ENCODE results near the gene RIPPLY3. TPM values are rescaled to one million over a fixed set of nuclear protein-coding genes. Genes with fewer than 3 reads are reported as not detected.

Gene RIPPLY3
- total and polyA plus RNA-seq, 2 donors (not counting 1 experiment from before 2014, with no cell fraction given), result not detected

DNA sequence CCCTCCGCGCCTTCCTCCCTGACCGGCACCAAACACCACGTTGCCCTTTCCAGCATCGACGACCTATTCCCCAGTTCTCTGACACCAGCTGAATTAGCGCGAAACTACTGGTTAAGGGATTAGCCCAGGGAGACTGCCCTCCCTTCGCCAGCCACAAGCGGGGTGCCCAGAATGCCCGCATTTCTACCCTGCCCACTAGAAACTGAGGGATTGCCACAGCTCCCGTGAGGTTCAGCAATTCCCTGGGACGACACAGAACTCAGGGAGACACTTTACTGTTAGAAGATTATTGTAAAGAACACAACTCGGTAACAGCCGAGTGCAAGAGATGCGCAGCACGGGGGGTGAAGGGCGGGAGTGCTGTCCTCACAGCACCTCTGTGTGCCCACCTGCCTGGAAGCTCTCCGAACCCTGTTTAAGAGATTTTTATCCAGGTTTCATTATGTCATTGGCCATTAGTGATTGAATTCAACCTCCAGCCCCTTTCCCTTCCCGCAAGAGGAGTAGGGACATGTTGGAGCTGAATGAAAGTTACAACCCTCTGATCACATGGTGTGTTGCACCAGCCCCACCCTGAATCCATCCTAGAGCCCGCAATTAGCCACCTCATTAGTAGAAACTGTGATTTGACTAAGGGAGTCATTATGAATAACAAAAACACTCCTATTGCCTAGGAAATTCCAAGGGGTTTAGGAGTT, 15.8 kb upstream of the RIPPLY3 start:
- no peaks in the 10 kb centered on the region for H3K36me3 ChIP-seq (replicated peaks in 1 of 2; ENCODE audit: control extremely low read depth in 1 of 2, control insufficient read depth in 1 of 2, extremely low read depth in 1 of 2, insufficient read depth in 2 of 2, low read length in 1 of 2)
- H3K4me1 Mint-ChIP-seq, result peaks cover 9% of the 10 kb centered on the region
- H4K20me1 ChIP-seq (ENCODE audit: control insufficient read depth, insufficient read depth, low read length, poor library complexity, severe bottlenecking), result no peaks in the 10 kb centered on the region
- H2AFZ ChIP-seq (ENCODE audit: insufficient read depth, low read depth, low read length, poor library complexity, severe bottlenecking), result peak overlapping the region; percentile 98
- intact Hi-C loops (cut with micrococcal nuclease), result loop anchor here (1.0 kb wide), 2 partner anchors 24 to 51 kb away; partner anchors contain the start of gene HLCS
- H3K27ac Mint-ChIP-seq, result peak overlapping the region; percentile 93
- peaks cover 0 to 9% (median 0%) of the 10 kb centered on the region in 3 donors for H3K9me3 ChIP-seq (ENCODE audit: control extremely low read depth in 1 of 3, control insufficient read depth in 2 of 3, insufficient read depth in 1 of 3, low read length in 2 of 3)
- no peaks in the 10 kb centered on the region for H3K27me3 ChIP-seq (replicated peaks in 1 of 4; ENCODE audit: control extremely low read depth in 1 of 4, control insufficient read depth in 3 of 4, insufficient read depth in 4 of 4, low read length in 3 of 4)
- TF ChIP-seq CTCF (IDR thresholded peaks at IDR 0.05) (no peak), EZH2 (IDR thresholded peaks at IDR 0.05; ENCODE audit: borderline replicate concordance, insufficient read depth, low read depth, low read length, poor library complexity, severe bottlenecking) (no peak)
- no peaks in the 10 kb centered on the region for H3K27me3 Mint-ChIP-seq
- peak overlapping the region; percentile 88 for H3K4me2 ChIP-seq (replicated peaks; ENCODE audit: low read depth, low read length, poor library complexity, severe bottlenecking)
- no peak overlapping the region for H3K27ac ChIP-seq (ENCODE audit: low read length in 2 of 2)
- POLR2A ChIA-PET, result interaction anchor here (0.6 kb wide), 1 partner anchor 22 kb away, joined by 4 read pairs; no protein-coding TSS in a partner anchor
- peak overlapping the region in 3 of 5 experiments; percentile 56 to 65 (median 63) for H3K4me3 ChIP-seq (ENCODE audit: control extremely low read depth in 1 of 5, extremely low read depth in 1 of 5, insufficient read depth in 1 of 5, low read depth in 2 of 5, low read length in 4 of 5)
- peaks cover 0 to 14% of the 10 kb centered on the region in 2 donors for H3K4me1 ChIP-seq (ENCODE audit: control insufficient read depth in 2 of 2, insufficient read depth in 2 of 2, low read length in 2 of 2)
- 86% methylated on average over 17 of the region's 21 CpGs for WGBS (ENCODE audit: insufficient coverage)
- ATAC-seq (ENCODE audit: low read depth) (no peak), DNase-seq (no peak)
- no peaks in the 10 kb centered on the region for H3K9me3 Mint-ChIP-seq (ENCODE audit: insufficient read depth)
- H3K9ac ChIP-seq (ENCODE audit: low read length), result peak overlapping the region; percentile 69
- no peaks in the 10 kb centered on the region for H3K79me2 ChIP-seq (ENCODE audit: control insufficient read depth, insufficient read depth, low read length)
- peak overlapping the region; percentile 89 for H3K4me3 Mint-ChIP-seq
- CTCF ChIA-PET, result interaction anchor here (0.6 to 5.5 kb wide), 11 partner anchors 8 to 376 kb away, joined by 3 to 51 read pairs (median 6); partner anchors contain the start of genes DYRK1A and HLCS

GRCh38 chr21:36992671-36993070, 13.8 kb upstream of the RIPPLY3 start:
- H3K4me3 Mint-ChIP-seq, result no peak overlapping the region
- CTCF ChIA-PET, result interaction anchor here (0.6 to 5.5 kb wide), 4 partner anchors 13 to 17 kb away, joined by 3 to 51 read pairs (median 4); no protein-coding TSS in a partner anchor
- POLR2A ChIA-PET, result no interaction called here
- DNase-seq (no peak), ATAC-seq (ENCODE audit: low read depth) (no peak)
- H3K79me2 ChIP-seq (ENCODE audit: control insufficient read depth, insufficient read depth, low read length), result no peaks in the 10 kb centered on the region
- no peak overlapping the region for H3K4me3 ChIP-seq (ENCODE audit: control extremely low read depth in 1 of 5, extremely low read depth in 1 of 5, insufficient read depth in 1 of 5, low read depth in 2 of 5, low read length in 4 of 5)
- H3K27me3 Mint-ChIP-seq, result no peaks in the 10 kb centered on the region
- no peak overlapping the region for H2AFZ ChIP-seq (ENCODE audit: insufficient read depth, low read depth, low read length, poor library complexity, severe bottlenecking)
- H3K9ac ChIP-seq (ENCODE audit: low read length), result no peak overlapping the region
- H4K20me1 ChIP-seq (ENCODE audit: control insufficient read depth, insufficient read depth, low read length, poor library complexity, severe bottlenecking), result no peaks in the 10 kb centered on the region
- H3K4me1 Mint-ChIP-seq, result peaks cover 9% of the 10 kb centered on the region
- H3K36me3 ChIP-seq (replicated peaks in 1 of 2; ENCODE audit: control extremely low read depth in 1 of 2, control insufficient read depth in 1 of 2, extremely low read depth in 1 of 2, insufficient read depth in 2 of 2, low read length in 1 of 2), result no peaks in the 10 kb centered on the region
- 96% methylated on average over 5 of the region's 7 CpGs for WGBS (ENCODE audit: insufficient coverage)
- peaks cover 0 to 9% (median 0%) of the 10 kb centered on the region in 3 donors for H3K9me3 ChIP-seq (ENCODE audit: control extremely low read depth in 1 of 3, control insufficient read depth in 2 of 3, insufficient read depth in 1 of 3, low read length in 2 of 3)
- no peak overlapping the region for H3K27ac Mint-ChIP-seq
- H3K9me3 Mint-ChIP-seq (ENCODE audit: insufficient read depth), result no peaks in the 10 kb centered on the region
- TF ChIP-seq CTCF (IDR thresholded peaks at IDR 0.05), result no peak
- TF ChIP-seq EZH2 (IDR thresholded peaks at IDR 0.05; ENCODE audit: borderline replicate concordance, insufficient read depth, low read depth, low read length, poor library complexity, severe bottlenecking), result no peak
- peaks cover 0 to 14% of the 10 kb centered on the region in 2 donors for H3K4me1 ChIP-seq (ENCODE audit: control insufficient read depth in 2 of 2, insufficient read depth in 2 of 2, low read length in 2 of 2)
- intact Hi-C loops (cut with micrococcal nuclease), result no loop called here
- H3K4me2 ChIP-seq (replicated peaks; ENCODE audit: low read depth, low read length, poor library complexity, severe bottlenecking), result no peak overlapping the region
- H3K27me3 ChIP-seq (replicated peaks in 1 of 4; ENCODE audit: control extremely low read depth in 1 of 4, control insufficient read depth in 3 of 4, insufficient read depth in 4 of 4, low read length in 3 of 4), result no peaks in the 10 kb centered on the region
- no peak overlapping the region for H3K27ac ChIP-seq (ENCODE audit: low read length in 2 of 2)
